SK-N-SH (cell line): Measurements from ENCODE around the gene ACSL3. TPM values are rescaled to one million over a fixed set of nuclear protein-coding genes. Genes with fewer than 3 reads are reported as not detected.

Source experiments
- CTCF ChIA-PET: fragments of 300-600, 350-600 bp; formaldehyde crosslinking; extraction: SDS; loops from one replicate; lab custom pipeline; 2021; lab: Yijun Ruan, JAX
- POLR2A ChIA-PET: fragments of 350-600 bp; sonication (Branson Sonifier 250); formaldehyde crosslinking; extraction: SDS; loops from one replicate; lab custom pipeline; 2020; ENCODE audit warnings: antibody characterized with exemption, inconsistent platforms; lab: Yijun Ruan, JAX
- DNase-seq: peaks from one replicate; pipeline ENCODE4 v3.0.0; 2012
- H2AFZ ChIP-seq: fragments of 200-600 bp; sonication (generic); 2 replicates; pipeline ENCODE4 v1.8.1; 2016; ENCODE audit warnings: antibody characterized with exemption, mild to moderate bottlenecking, low read depth
- H3F3A ChIP-seq: fragments of 200-600 bp; sonication (generic); replicated peaks from 2 replicates; pipeline ENCODE3; 2016; ENCODE audit warnings: antibody characterized with exemption, mild to moderate bottlenecking; ENCODE audit not compliant: insufficient read depth
- H3K27ac ChIP-seq, 2 experiments: fragments of 200-500 bp in 1 of 2; fragments of 200-600 bp in 1 of 2; sonication (Bioruptor generic) in 1 of 2; sonication (generic), shearing (Covaris generic) in 1 of 2; 2 replicates each; pipeline versions ENCODE4 v1.5.1 to v1.6.1; 2014 to 2016; ENCODE audit warnings: low read depth in 2 of 2, inconsistent platforms in 1 of 2, low read length in 1 of 2, mild to moderate bottlenecking in 1 of 2, mixed read lengths in 1 of 2
- H3K27me3 ChIP-seq: fragments of 200-600 bp; sonication (generic), shearing (Covaris generic); 2 replicates; pipeline ENCODE4 v1.6.1; 2016; ENCODE audit warnings: mixed run types; ENCODE audit not compliant: insufficient read depth
- H3K36me3 ChIP-seq, 2 experiments: fragments of 200-500 bp in 1 of 2; fragments of 200-600 bp in 1 of 2; sonication (Bioruptor generic) in 1 of 2; sonication (generic) in 1 of 2; replicated peaks in 1 of 2; 2 replicates each; pipeline versions ENCODE3 to v1.5.1; 2014 to 2016; ENCODE audit warnings: low read length in 1 of 2, mild to moderate bottlenecking in 1 of 2; ENCODE audit not compliant: insufficient read depth in 2 of 2, control insufficient read depth in 1 of 2
- H3K4me1 ChIP-seq, 2 experiments: fragments of 200-500 bp in 1 of 2; fragments of 200-600 bp in 1 of 2; sonication (Bioruptor generic) in 1 of 2; sonication (generic), shearing (Covaris generic) in 1 of 2; 2 replicates each; pipeline versions ENCODE4 v1.5.1 to v1.6.1; 2014 to 2016; ENCODE audit warnings: low read depth in 1 of 2, low read length in 1 of 2, mixed run types in 1 of 2; ENCODE audit not compliant: insufficient read depth in 2 of 2, control insufficient read depth in 1 of 2
- H3K4me2 ChIP-seq: fragments of 200-600 bp; sonication (generic), shearing (Covaris generic); 2 replicates; pipeline ENCODE4 v1.6.1; 2017; ENCODE audit warnings: mixed run types
- H3K4me3 ChIP-seq, 2 experiments: fragments of 200-500 bp in 1 of 2; fragments of 200-600 bp in 1 of 2; sonication (Bioruptor generic) in 1 of 2; sonication (generic), shearing (Covaris generic) in 1 of 2; 2 replicates each; pipeline versions ENCODE4 v1.5.1 to v1.8.1; 2014 to 2016; ENCODE audit warnings: low read depth in 2 of 2, inconsistent platforms in 1 of 2, low read length in 1 of 2, mild to moderate bottlenecking in 1 of 2, mixed read lengths in 1 of 2, moderate library complexity in 1 of 2
- H3K79me2 ChIP-seq: fragments of 200-600 bp; sonication (generic); 2 replicates; pipeline ENCODE4 v1.8.1; 2017; ENCODE audit warnings: mild to moderate bottlenecking; ENCODE audit not compliant: insufficient read depth
- H3K9ac ChIP-seq: fragments of 200-600 bp; sonication (generic); 2 replicates; pipeline ENCODE4 v1.6.1; 2017; ENCODE audit warnings: mixed run types
- H3K9me2 ChIP-seq: fragments of 200-600 bp; sonication (generic); 2 replicates; pipeline ENCODE4 v1.6.1; 2017; ENCODE audit warnings: mixed run types
- H3K9me3 ChIP-seq: fragments of 200-600 bp; sonication (generic); 2 replicates; pipeline ENCODE4 v1.6.1; 2017; ENCODE audit warnings: mixed run types, mild to moderate bottlenecking, moderate library complexity
- H4K20me1 ChIP-seq: fragments of 200-600 bp; sonication (generic); 2 replicates; pipeline ENCODE4 v1.6.1; 2017; ENCODE audit warnings: mild to moderate bottlenecking, mixed run types; ENCODE audit not compliant: insufficient read depth
- CHD2 ChIP-seq: fragments of 150-350 bp; IDR thresholded peaks from 2 replicates; pipeline ENCODE4 v1.6.1; 2018; ENCODE audit warnings: low read length; ENCODE audit not compliant: partially characterized antibody
- CTCF ChIP-seq: fragments of 200-600 bp; sonication (generic); IDR thresholded peaks from 2 replicates; pipeline ENCODE4 v1.6.1; 2017; ENCODE audit warnings: antibody characterized with exemption, mild to moderate bottlenecking, moderate library complexity
- FOSL2 ChIP-seq: IDR thresholded peaks from 2 replicates; pipeline ENCODE4 v1.4.0; 2012; ENCODE audit warnings: low read depth, mild to moderate bottlenecking, moderate library complexity, borderline replicate concordance
- FOXM1 ChIP-seq: IDR thresholded peaks from 2 replicates; pipeline ENCODE4 v1.4.0; 2012; ENCODE audit warnings: low read depth, mild to moderate bottlenecking
- GABPA ChIP-seq: IDR thresholded peaks from 2 replicates; pipeline ENCODE4 v1.4.0; 2012; ENCODE audit warnings: low read depth, mild to moderate bottlenecking
- GATA2 ChIP-seq: sonication (generic); formaldehyde crosslinking; IDR thresholded peaks from 2 replicates; pipeline ENCODE4 v1.5.0; 2020; ENCODE audit warnings: mild to moderate bottlenecking, missing genetic modification reagents
- MAX ChIP-seq: IDR thresholded peaks from 2 replicates; pipeline ENCODE4 v1.4.0; 2012; ENCODE audit warnings: low read depth
- MEF2A ChIP-seq: IDR thresholded peaks from 2 replicates; pipeline ENCODE4 v1.4.0; 2012; ENCODE audit warnings: low read depth, borderline replicate concordance
- RAD21 ChIP-seq: IDR thresholded peaks from 2 replicates; pipeline ENCODE4 v1.6.1; 2012; ENCODE audit warnings: mild to moderate bottlenecking, low read length
- REST ChIP-seq: IDR thresholded peaks from 2 replicates; pipeline ENCODE4 v1.6.1; 2012; ENCODE audit warnings: mild to moderate bottlenecking, low read depth, low read length, moderate library complexity
- SMC3 ChIP-seq: IDR thresholded peaks from 2 replicates; pipeline ENCODE4 v1.6.1; 2012; ENCODE audit warnings: low read depth, low read length, improper control_type of control experiment
- TCF12 ChIP-seq: IDR thresholded peaks from 2 replicates; pipeline ENCODE4 v1.4.0; 2012
- WGBS: methylation state at CpG from one replicate; pipeline ENCODE4 v1.1.6; 2017; ENCODE audit warnings: low lambda C conversion rate; 5-methylcytosine and 5-hydroxymethylcytosine counted together
- polyA plus RNA-seq, 3 experiments: library from polyadenylated mRNA; depleted of rRNA; stranded (reverse); fragments of >200 nt; gene quantifications; 2 replicates each; pipeline ENCODE4 v1.2.3, GENCODE V29; 2012

ACSL3 gene
- polyA plus RNA-seq, 1 of the 3 experiments (the other 2 are of a cell fraction): 15.7 TPM

- Histone ChIP-seq H3K79me2 (no peaks in the 10 kb centered on the region; the same call in 1 of the 2 replicates), H3K27me3 (no peaks in the 10 kb centered on the region), H3K27ac (no peak overlapping the region), H3K9me3 (peaks cover 8% of the 10 kb centered on the region), H3F3A (peaks cover 20% of the 10 kb centered on the region), H3K9ac (no peak overlapping the region), H3K4me2 (no peak overlapping the region), H3K36me3 (peaks cover 45 to 57% of the 10 kb centered on the region in 2 experiments), H4K20me1 (no peaks in the 10 kb centered on the region), H3K4me1 (peaks cover 0 to 21% of the 10 kb centered on the region in 2 experiments; a peak in 2 of 4 replicates), H3K4me3 (peak overlapping the region in 1 of 2 experiments; percentile 32; a peak in 1 of 4 replicates), H3K9me2 (no peaks in the 10 kb centered on the region), H2AFZ (no peak overlapping the region)
- peak; percentile 35 for DNase-seq
- POLR2A ChIA-PET: no interaction called here
- CTCF ChIA-PET: interaction anchor here (0.6 to 2.8 kb wide), 22 partner anchors 9 to 250 kb away, joined by 3 to 16 read pairs (median 4); no protein-coding TSS in a partner anchor
- peak; percentile 59 for TF ChIP-seq RAD21
- TF ChIP-seq TCF12: no peak
- no peak for TF ChIP-seq GATA2 (CRISPR knock-in tag)
- no peak for TF ChIP-seq CHD2
- no peak for TF ChIP-seq GABPA
- TF ChIP-seq MAX: no peak
- TF ChIP-seq REST: peak; percentile 88
- TF ChIP-seq MEF2A: no peak
- no peak for TF ChIP-seq FOXM1
- TF ChIP-seq CTCF: peak; percentile 66
- TF ChIP-seq FOSL2: no peak
- peak; percentile 50; the same call in 1 of the 2 replicates for TF ChIP-seq SMC3
- WGBS: 83% methylated on average over 6 of the region's 6 CpGs
Measured at GRCh38 chr2:222939208-222939856, 78.5 kb downstream of the ACSL3 start.
